GM21526 (cell line): Measurements from ENCODE around the gene SLC66A2.
"Not testable (repeated sequence)": the region's sequence is repeated elsewhere in the genome, so short reads cannot be mapped to it uniquely, and the experiment has no call there.

ENCODE experiments used
- ATAC-seq: cut with Tn5 transposase; IDR thresholded peaks from one replicate; pipeline ENCODE4 v1.9.1; 2021; ENCODE audit warnings: moderate library complexity; ENCODE audit not compliant: unreplicated experiment, low FRiP score

Gene SLC66A2

DNA sequence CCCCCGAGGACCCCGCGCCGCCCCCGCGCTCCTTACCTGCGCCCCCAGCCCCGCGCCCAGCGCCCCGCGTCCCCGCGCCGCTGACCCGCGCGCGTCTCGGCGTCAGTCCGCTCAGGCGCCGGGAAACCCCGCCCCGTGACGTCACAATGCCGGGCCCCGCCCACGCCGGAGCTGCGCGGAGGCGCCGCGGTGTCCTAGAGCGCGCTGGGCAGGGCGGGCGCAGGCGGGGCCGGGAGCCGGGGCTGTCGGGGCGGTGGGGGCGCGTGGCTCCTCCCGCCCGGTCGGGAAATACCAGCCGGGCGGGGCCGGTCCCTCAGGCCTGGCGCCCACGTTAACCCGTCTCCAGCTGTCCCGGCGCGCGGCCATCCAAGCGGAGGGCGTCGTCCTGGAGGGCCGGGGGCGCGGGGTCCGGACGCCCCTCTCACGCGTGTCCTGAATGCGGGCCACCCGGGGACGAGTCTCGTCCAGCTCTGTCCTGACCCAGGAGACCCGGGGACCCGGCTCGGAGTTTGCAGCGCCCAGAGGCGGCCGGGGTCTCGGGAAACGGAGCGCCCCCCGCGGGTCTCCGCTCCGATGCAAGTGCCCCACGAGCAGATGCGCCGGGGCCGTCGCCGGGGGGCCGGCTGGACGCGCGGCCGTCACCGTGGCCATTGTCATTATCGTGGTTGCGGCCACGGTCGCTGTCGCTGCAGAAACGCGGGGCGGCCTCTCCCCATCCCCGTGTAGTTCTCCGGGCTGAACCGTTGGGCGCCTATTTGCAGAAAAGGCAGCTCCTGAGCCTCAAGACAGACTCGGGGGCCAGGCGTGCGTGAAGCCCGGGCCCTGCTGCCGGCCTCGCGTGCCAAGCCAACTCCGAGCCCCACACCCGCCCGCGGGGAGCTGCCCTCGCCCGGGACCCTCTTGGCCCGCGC, at the start of gene SLC66A2:
SLC66A2 (minus strand) TSS at position 109 of the 911 bp plus-strand sequence. CDS start 727 bp downstream, outside the sequence.
- ATAC-seq: peak; percentile 80

DNA sequence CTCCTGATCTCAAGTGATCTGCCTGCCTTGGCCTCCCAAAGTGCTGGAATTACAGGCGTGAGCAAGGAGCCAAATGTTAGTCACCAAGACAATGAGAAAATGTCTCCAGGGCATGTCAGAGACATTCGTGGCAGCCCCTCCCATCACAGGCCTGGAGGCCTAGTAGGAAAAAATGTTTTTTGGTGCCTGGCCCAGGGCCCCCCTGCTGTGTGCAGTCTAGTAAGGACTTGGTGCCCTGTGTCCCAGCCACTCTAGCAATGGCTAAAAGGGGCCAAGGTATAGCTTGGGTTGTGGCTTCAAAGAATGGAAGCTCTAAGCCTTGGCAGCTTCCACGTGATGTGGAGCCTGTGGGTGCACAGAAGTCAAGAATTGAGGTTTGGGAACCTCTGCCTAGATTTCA, 49.4 kb upstream of the SLC66A2 start:
- no peak for ATAC-seq

DNA sequence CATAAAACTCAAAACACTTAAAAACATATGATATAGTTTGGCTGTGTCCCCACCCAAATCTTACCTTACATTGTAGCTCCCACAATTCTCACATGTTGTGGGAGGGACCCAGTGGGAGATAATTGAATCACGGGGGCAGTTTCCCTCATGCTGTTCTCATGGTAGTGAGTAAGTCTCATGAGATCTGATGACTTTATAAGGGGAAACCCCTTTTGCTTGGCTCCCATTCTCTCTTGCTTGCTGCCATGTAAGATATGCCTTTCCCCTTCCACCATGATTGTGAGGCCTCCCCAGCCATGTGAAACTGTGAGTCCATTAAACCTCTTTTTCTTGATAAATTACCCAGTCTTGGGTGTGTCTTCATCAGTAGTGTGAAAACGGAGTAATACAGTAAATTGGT, 48.2 kb upstream of the SLC66A2 start:
- not testable (repeated sequence) for ATAC-seq

DNA sequence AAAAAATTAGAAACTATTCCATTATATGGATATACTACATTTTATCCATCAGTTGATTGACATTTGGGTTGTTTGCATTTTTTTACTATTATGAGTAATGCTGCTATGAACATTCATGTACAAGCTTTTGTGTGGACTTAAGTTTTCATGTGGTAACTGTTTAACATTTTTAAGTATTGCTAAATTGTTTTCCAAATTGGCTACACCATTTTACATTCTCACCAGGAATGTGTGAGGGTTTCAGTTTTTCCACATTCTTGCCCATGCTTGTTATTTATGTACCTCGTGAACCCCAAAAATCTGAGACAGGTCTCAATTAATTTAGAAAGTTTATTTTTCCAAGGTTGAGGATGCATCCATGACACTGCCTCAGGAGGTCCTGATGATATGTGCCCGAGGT, 40.0 kb upstream of the SLC66A2 start:
- ATAC-seq: no peak

DNA sequence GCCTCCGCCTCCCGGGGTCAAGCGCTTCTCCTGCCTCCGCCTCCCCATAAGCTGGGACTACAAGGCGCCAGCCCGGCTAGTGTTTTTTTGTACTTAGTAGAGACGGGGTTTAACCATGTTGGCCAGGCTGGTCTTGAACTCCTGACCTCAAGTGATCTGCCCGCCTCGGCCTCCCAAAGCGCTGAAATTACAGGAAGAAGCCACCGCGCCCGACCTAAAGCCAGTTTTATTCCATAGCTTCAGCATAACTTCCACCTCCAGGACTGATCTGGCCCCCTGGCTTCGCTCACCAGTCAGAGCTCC, 37.7 kb upstream of the SLC66A2 start:
- no peak for ATAC-seq

DNA sequence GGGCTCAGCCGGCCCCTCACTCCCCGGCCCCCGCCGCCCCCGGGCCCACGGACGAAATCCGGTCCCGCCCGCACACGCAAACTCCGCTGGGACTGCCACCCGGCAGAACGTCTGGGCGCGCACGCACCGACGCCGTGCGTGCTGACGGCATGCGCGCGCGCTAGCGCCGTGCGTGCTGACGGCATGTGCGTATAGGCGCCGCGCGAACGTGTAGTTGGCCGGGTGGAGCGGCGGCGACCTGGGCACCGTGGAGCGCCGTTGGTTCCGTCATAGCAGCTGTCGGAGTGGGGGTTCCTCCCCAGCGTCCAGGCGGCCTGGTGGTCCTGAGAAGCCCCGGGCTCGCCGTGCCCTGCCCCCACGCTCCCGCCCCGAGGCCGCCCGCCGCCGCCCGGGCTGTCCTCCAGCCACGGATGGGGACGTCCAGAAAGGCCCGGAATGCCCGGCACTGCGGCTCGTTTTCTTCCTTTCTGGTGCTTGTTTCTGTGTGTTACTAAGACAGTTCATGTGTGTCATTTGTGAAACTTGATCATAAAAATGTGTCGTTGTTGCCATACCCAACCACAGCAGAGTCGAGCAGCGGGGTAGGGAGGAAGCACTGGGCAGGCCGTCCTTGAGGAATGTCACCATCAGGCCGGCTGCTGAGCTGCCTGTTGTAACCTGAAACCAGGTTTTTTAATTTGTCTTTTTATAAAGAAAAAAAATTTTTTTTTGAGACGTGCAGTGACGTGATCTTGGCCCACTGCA, 37.2 kb upstream of the SLC66A2 start, which contains the start of gene TXNL4A:
TXNL4A (minus strand) TSS at position 113 of the 744 bp plus-strand sequence. CDS start 171 bp downstream, outside the sequence.
- ATAC-seq: peak; percentile 93

DNA sequence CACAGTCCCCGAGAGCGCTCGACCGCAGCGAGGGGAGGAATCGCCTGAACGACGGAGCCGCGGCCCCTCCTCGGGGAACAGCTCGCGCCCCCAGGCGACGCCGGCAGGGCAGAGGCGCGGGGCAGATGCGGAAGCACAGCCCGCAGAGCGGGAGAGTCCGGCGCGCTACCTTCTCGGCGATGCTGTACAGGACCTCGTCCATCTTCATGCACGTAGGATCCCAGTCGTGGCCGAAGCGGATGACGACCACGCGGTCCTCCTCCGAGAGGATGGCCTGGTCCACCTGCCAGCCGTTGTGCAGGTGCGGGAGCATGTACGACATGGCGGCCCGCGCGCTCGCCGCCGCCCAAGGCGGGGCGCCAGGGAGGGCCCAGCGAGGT, 36.6 kb upstream of the SLC66A2 start:
- ATAC-seq: peak; percentile 67

DNA sequence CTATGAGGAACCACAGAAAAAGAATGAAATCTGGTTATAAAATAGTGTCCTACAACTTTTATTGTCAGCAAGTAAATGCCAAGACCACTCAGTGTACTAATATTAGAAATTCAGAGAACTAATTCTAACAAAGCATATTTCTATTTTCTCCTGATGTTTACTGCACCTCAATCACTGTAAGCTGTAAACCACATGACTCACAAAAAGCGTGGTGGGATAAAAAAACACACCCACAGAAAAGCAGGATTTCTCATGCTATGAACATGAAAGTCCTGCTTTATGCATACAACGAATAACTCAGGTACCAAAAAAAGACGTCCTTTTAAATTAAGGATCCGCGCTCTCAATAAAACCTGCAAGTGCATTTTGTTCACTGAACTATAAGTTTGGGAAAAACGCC, 36.1 kb upstream of the SLC66A2 start:
- ATAC-seq: no peak

DNA sequence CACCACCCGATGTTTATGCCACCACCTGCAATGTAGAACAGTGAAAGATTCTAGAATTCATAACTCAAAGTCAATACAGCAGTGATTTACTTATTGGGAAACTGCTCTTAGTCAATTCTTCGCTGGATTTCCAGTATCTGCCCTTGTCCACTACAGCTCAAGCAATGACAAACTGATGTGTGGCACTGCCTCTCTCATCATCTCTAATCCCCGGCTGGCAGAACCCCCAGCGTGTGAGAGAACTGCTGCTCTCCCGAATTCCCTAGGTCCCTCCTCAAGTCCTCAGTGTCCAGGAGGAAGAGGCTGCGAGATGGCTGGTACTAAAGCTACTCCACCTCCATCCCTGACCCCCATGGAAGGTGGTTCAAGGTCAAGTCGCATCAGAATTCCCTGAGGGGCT, 35.3 kb upstream of the SLC66A2 start:
- ATAC-seq: no peak

DNA sequence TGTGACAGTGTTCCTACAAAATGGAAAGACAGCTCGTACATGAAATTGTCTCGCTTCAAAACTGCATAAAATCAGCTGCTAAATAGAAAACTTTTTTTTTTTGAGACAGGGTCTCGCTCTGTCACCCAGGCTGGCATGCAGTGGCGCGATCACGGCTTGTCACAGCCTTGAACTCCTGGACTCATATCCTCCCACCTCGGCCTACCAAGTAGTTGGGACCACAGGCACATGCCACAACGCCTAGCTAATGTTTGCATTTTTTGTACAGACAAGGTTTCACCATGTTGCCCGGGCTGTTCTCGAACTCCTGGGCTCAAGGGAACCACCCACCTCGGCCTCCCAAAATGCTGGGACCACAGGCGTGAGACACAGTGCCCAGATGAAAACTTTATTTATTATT, 33.7 kb upstream of the SLC66A2 start:
- no peak for ATAC-seq

DNA sequence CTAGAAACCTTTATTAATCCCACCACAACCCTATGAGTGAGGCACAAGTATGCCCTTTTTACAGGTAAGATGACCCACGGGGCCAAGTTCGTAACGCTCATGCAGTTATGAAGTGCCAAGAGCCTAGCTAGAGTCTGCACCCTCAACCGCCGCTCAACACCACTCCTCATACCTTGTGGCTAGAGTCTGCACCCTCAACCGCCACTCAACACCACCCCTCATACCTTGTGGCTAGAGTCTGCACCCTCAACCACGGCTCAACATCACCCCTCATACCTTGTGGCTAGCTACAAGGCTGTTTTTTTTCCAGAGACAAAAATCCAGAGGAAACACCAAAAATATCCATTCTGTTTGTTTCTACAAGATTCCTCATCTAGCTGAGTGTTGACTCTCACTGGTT, 32.3 kb upstream of the SLC66A2 start:
- ATAC-seq: no peak

DNA sequence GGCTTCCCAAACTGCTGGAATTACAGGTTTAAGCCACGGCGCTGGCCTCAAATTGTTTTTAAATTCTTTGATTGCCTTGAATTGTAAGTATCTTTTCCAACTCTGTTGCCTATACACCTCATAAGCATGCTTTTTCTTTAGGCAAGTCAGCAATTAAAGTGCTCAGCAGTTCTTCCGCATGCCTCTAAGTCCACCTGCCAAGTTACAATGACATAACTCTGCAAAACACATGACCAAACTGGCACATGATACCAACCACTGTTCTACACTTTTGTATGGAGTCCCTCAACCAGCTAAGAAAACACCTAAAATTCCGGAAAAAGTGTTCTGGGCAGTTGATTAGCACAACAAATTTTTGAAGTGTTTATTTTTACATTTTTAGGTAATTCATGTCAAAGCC, 31.8 kb upstream of the SLC66A2 start:
- ATAC-seq: no peak

DNA sequence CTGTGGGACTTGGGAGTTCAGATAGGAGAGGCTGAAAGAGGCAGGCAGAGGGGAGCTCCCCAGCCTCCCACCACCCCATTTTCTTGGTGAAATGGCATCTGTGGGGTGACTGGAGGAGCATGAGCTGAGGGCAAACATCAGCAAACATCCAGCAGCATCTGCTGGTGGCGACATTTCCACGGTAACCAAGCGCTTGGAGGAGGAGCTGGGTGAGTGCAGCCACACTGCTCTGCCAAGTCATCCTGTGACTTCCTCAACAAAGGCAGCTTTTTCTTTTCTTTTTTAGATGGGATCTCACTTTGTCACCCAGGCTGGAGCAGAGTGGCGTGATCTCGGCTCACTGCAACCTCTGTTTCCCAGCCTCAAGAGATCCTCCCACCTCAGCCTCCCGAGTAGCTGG, 31.3 kb upstream of the SLC66A2 start:
- no peak for ATAC-seq

DNA sequence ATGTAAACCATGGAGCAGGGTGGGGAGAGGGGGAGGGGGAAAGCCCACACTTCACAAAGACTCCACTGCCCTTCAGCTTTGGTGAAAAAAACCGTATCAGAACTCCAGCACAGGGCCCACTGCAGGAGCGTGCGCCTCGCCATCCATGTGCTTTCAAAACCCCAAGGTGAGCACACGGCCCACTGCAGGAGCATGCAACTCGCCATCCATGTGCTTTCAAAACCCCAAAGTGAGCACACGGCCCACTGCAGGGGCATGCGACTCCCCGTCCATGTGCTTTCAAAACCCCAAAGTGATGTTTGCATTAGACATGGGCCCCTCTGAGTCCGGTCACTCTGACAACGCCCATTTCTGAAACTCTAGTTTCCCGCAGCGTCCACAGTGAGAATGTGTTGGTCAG, 29.1 kb upstream of the SLC66A2 start:
- no peak for ATAC-seq

DNA sequence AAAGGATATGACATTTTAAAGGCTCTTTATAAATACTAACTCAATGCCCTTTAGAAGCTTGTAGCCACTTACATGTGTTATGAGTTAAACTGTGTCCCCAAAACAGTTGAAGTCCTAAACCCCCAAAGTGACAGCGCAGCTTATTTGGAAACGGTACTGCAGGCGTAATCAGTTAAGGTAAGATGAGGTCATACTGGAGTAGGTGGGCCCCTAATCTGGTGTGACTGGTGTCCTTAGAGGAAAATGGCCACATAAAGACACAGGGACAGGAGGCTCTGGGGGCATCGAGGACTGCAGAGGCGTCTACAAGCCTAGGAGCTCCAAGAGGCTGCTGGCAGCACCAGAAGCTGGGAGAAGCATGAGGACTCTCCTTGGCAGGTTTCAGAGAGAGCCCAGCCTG, 28.4 kb upstream of the SLC66A2 start:
- ATAC-seq: no peak

DNA sequence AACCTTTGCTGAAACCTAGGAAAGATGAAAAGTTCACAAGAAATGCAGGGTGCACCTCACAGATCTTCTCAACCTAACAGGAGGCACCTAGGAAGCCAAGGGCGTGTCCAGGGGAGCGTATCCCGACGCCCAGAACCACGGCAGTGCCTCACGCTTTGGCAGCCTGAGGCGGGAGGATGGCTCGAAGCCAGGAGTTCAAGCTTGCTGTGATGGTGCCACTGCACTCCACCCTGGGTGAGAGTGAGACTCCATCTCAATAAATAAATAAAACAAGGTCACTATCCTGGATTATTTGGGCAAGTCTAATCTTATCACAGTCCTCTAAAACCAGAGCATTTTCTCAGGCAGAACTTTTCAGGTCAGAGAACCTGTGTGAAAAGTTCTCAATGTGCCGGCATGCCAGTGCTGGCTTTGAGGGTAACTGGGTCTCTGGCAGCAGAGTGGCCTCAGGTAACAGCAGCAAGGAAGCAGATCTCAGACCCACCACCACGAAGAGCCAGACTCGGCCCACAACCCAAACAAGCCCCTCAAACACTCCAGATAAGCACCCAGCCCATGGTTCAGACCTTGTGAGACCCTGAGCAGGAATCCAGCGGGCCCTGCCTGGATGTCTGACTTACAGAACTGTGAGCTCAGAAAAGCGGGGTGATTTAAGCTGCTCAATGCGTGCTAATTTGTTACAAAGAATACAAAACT, 24.7 kb upstream of the SLC66A2 start:
- ATAC-seq: no peak

DNA sequence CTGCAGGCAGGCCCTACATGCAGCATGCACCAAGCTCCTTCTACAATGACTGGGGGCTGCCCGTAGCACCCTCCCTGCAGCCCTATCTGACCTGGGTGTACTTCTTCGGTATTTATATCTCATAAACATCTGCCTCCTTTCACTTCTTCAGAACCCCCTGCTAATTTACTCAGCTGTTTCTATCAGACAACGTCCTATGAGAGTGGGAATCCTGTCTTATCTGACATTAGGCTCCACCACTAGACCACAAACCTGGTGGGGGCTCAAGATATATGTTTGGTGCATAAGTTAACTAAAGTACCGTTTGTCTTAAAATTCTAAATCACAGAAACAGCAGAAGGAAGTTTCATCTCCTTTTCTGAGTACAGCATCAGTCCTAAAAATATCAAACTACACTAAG, 23.6 kb upstream of the SLC66A2 start:
- no peak for ATAC-seq

DNA sequence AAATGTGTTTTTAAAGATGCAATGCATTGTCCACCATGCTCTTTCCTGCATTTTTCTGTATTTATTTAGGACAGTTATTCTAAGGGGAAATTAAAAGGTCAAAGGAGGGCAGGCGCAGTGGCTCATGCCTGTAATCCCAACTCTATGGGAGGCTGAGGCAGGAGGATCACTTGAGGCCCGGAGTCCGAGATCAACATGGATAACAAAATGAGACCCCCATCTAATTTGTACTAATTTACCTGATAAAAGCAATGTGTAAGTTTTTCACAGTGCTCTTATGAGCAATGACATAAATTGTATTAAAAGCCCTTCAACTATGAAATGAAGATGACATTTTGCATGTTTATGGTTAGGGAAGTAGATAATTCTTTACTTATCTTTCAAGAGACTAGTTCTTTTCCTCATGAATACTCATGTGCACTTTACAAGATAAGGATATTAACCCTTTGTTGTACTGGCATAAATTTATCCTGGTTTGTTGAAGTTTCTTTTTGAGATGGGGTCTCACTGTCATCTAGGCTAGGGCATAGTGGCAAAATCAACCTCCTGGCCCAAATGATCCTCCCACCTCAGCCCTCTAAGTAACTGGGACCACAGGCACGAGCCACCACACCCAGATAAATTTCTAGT, 22.7 kb upstream of the SLC66A2 start:
- ATAC-seq: no peak

DNA sequence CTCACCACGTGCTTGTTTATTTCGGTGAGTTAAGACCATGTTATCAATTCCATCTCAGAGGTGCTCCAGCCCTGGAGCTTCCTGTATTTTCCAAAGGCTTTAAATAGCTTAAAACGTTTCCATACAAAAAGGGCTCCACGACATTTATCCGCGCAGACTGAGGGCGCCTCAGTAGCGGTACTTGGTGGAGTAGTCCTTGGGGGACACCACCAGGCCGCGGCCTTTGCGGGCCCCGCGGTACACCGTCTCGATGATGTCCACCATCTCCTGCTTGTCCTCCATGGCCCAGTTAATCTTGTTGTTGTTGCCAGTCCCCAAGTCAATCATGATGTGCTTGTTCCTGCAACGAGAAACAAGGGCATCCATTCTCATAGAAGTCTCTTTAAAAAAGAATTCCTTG, 22.1 kb upstream of the SLC66A2 start:
- ATAC-seq: no peak

DNA sequence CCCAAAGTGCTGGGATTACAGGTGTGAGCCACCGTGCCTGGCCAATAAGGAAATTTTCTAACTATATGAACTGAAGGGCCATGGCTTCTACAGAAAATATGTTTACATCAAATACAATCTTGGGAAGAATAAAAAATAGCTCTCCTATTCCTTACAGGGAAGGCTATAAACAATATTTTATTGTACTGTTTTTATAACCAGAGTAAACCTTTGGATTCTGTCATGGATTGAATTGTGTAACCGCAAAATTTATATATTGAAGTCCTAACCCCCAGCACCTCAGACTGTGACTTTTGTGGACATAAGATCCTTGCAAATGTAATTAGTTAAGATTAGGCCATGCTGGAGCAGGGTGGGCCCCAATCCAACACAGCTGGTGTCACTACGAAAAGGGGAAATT, 21.3 kb upstream of the SLC66A2 start:
- no peak for ATAC-seq

DNA sequence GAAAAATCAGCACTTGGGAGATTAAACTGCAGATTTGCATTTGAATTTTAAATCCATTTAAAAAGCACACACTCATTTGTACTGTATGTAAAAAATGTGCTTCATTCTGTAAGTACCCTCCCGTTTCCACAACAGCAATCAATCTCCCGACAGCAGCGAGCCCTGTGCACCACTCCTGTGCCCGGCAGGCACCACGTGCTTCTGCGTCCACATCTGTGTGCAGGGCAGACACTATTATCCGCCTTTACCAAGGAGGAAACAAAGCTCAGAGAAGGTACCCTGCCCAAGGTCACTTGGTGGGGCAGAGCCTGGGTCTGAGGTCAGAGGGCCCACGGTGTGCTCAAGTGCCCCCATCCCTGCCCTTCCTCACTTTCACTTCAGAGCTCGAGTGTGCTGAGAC, 20.5 kb upstream of the SLC66A2 start:
- ATAC-seq: no peak
